Activated B cell treated with CpG ODN at 0.5 μM for 24 hours (primary cell): Measurements from ENCODE around the gene PRKCE. TPM values are rescaled to one million over a fixed set of nuclear protein-coding genes. Genes with fewer than 3 reads are reported as not detected.

Source experiments
- ATAC-seq: fragments of 200-7000 bp; cut with Tn5 transposase; one replicate; pipeline ENCODE4 v1.10.0; 2021; ENCODE audit warnings: low read depth, mild to moderate bottlenecking, moderate library complexity
- CTCF ChIA-PET: fragments of 350-600 bp; sonication (Branson Sonifier 250); formaldehyde crosslinking; loops from one replicate; lab custom pipeline; 2021; ENCODE audit warnings: antibody characterized with exemption; lab: Charles Lee
- POLR2A ChIA-PET: fragments of 350-600 bp; sonication (Branson Sonifier 250); formaldehyde crosslinking; loops from one replicate; lab custom pipeline; 2021; ENCODE audit warnings: antibody characterized with exemption; lab: Charles Lee
- DNase-seq: peaks from one replicate; pipeline ENCODE4 v3.0.0; 2022
- H3K27ac Mint-ChIP-seq: one replicate; pipeline ENCODE4 v1.8.0; 2020; ENCODE audit warnings: mixed read lengths
- H3K27me3 Mint-ChIP-seq: one replicate; pipeline ENCODE4 v1.8.0; 2021; ENCODE audit warnings: mixed read lengths
- H3K36me3 Mint-ChIP-seq: one replicate; pipeline ENCODE4 v1.8.0; 2021; ENCODE audit warnings: low read depth, mixed read lengths
- H3K4me1 Mint-ChIP-seq: one replicate; pipeline ENCODE4 v1.8.0; 2021; ENCODE audit warnings: mixed read lengths
- H3K4me3 Mint-ChIP-seq: one replicate; pipeline ENCODE4 v1.8.0; 2020; ENCODE audit warnings: mild to moderate bottlenecking, mixed read lengths
- H3K9me3 Mint-ChIP-seq: one replicate; pipeline ENCODE4 v1.8.0; 2020; ENCODE audit warnings: mixed read lengths
- CTCF ChIP-seq: fragments of 200-600 bp; IDR thresholded peaks from one replicate; pipeline ENCODE4 v1.8.0; 2022; ENCODE audit warnings: antibody characterized with exemption, mild to moderate bottlenecking
- intact Hi-C: fragments of 100-400 bp; cut with micrococcal nuclease; formaldehyde crosslinking; loops from one replicate; pipeline ENCODE4 v1.15.1; 2024
- total RNA-seq: library from RNA; stranded (reverse); gene quantifications from 2 replicates; pipeline ENCODE4 v1.2.3, GENCODE V29; 2022

Gene PRKCE
- total RNA-seq, 1 donor from 2014 or later, result 53.8 TPM

GRCh38 chr2:46034535-46034934 is 383.1 kb downstream of the PRKCE start:
- Mint-ChIP-seq H3K9me3 (no peaks in the 10 kb centered on the region), H3K4me1 (no peaks in the 10 kb centered on the region), H3K4me3 (no peak overlapping the region), H3K27ac (no peak overlapping the region), H3K27me3 (no peaks in the 10 kb centered on the region), H3K36me3 (peaks cover 55% of the 10 kb centered on the region)
- ChIA-PET CTCF (no interaction called here), POLR2A (no interaction called here)
- no peak for ATAC-seq
- DNase-seq, result no peak
- intact Hi-C loops, result no loop called here
- TF ChIP-seq CTCF, result no peak

DNA sequence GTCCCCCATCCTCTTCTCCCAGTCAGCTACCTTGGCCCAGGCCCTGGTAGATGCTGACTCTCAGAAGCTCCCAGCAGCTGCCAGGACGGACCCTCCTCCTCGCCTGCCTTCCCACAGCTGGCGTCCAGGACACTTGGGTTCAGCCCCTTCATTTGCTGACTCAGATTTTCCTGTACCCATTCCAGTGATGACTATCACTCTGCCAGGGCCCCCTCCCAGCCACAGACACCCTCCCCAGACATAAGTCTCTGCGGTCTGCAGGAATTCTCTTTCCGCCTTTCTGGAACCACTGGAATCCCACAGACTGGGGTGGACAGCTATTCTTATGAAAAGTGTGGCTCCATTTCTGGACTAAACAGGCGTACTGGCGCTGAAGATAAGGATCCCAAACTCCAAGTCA is 385.5 kb downstream of the PRKCE start:
- TF ChIP-seq CTCF, result no peak
- Mint-ChIP-seq H3K9me3 (no peaks in the 10 kb centered on the region), H3K27me3 (no peaks in the 10 kb centered on the region), H3K36me3 (peaks cover 53% of the 10 kb centered on the region), H3K4me1 (no peaks in the 10 kb centered on the region), H3K27ac (no peak overlapping the region), H3K4me3 (no peak overlapping the region)
- intact Hi-C loops, result no loop called here
- CTCF ChIA-PET, result no interaction called here
- POLR2A ChIA-PET, result no interaction called here
- no peak for ATAC-seq
- DNase-seq, result no peak

- Mint-ChIP-seq H3K9me3 (no peaks in the 10 kb centered on the region), H3K4me3 (no peak overlapping the region), H3K27ac (no peak overlapping the region), H3K36me3 (peaks cover 37% of the 10 kb centered on the region), H3K4me1 (no peaks in the 10 kb centered on the region), H3K27me3 (no peaks in the 10 kb centered on the region)
- intact Hi-C loops, result no loop called here
- no peak for ATAC-seq
- CTCF ChIA-PET, result no interaction called here
- POLR2A ChIA-PET, result no interaction called here
- DNase-seq, result no peak
- no peak for TF ChIP-seq CTCF
These were observed 388.2 kb downstream of the PRKCE start for GRCh38 chr2:46039543-46040303.

GRCh38 chr2:46040563-46041155 is 389.2 kb downstream of the PRKCE start:
- H3K27ac Mint-ChIP-seq, result no peak overlapping the region
- no peak for TF ChIP-seq CTCF
- ChIA-PET POLR2A (no interaction called here), CTCF (no interaction called here)
- DNase-seq (no peak), ATAC-seq (no peak)
- H3K4me3 Mint-ChIP-seq, result no peak overlapping the region
- intact Hi-C loops, result no loop called here
- H3K27me3 Mint-ChIP-seq, result no peaks in the 10 kb centered on the region
- H3K9me3 Mint-ChIP-seq, result no peaks in the 10 kb centered on the region
- H3K4me1 Mint-ChIP-seq, result no peaks in the 10 kb centered on the region
- H3K36me3 Mint-ChIP-seq, result peaks cover 40% of the 10 kb centered on the region

GRCh38 chr2:46041434-46041833 is 390.0 kb downstream of the PRKCE start:
- Mint-ChIP-seq H3K27me3 (no peaks in the 10 kb centered on the region), H3K36me3 (peaks cover 39% of the 10 kb centered on the region), H3K4me3 (no peak overlapping the region), H3K27ac (no peak overlapping the region), H3K4me1 (no peaks in the 10 kb centered on the region), H3K9me3 (no peaks in the 10 kb centered on the region)
- ChIA-PET POLR2A (no interaction called here), CTCF (no interaction called here)
- ATAC-seq (no peak), DNase-seq (no peak)
- TF ChIP-seq CTCF, result no peak
- intact Hi-C loops, result no loop called here
